Stimulated activated CD8-positive, alpha-beta memory T cell treated with anti-CD3 and anti-CD28 coated beads, Interleukin-15, amount 100 ng/mL, for 48 hours (primary cell): Measurements from ENCODE around the gene VWF.

Source experiments
- DNase-seq, 2 donors: peaks; one replicate each; pipeline ENCODE4 v3.0.0-alpha.2; 2020; ENCODE audit warnings: low read depth in 2 of 2

Gene VWF

DNA sequence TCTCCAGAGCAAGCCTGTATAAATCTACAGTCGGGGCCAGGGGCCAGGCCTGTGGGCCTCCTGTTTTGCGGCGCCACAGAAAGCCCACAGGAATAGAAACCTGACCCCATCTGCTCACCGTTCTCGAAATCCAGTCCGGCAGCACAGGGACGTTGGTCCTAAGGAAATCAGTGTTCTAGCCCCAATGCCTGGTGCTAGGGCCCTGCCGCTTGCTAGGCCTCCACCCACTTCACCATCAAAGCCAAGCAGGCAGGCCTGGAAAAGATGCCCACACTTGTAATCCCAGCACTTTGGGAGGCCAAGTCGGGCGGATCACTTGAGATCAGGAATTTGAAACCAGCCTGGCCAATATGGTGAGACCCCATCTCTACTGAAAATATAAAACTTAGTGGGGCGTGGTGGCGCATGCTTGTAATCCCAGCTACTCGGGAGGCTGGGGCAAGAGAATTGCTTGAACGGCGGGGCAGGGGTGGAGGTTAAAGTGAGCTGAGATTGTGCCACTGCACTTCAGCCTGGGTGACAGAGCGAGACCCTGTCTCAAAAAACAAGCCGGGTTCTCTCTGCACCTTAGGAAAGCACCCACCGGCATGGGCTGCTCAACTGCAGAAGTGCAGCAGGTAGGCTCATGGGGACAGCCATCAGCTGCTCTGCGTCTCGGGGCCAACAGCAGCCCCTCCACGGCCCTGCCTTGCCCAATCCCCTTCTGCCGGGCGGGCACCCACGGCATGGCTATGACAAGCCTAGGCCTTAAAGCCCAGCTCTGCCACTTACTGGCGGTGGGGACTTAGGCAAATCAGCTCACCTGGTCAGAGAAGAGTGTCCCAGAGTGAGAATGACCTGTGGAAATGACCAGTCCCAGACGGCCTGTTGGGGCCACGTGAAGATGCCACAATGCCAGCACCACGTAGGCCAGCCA lies 47.4 kb downstream of the VWF start:
- no peak for DNase-seq

DNA sequence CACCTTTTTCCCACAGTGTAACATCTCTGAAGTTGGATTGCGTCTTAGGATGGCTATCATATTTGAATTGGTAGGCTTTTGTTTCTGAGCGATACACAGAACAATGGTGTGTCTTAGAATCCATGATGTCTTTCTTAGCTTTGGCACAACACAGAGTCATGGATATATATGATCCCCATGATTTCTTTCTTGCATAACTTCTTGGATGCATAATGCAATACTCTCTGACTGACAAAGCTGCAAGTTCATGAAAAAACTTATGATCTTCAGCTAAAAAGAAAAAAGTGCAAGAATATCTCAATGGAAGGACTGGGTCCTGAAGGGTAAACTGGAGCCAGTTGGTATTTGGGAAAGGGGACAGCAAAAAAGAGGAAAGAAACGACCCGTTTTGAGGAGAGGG lies 48.1 kb downstream of the VWF start:
- no peak for DNase-seq

DNA sequence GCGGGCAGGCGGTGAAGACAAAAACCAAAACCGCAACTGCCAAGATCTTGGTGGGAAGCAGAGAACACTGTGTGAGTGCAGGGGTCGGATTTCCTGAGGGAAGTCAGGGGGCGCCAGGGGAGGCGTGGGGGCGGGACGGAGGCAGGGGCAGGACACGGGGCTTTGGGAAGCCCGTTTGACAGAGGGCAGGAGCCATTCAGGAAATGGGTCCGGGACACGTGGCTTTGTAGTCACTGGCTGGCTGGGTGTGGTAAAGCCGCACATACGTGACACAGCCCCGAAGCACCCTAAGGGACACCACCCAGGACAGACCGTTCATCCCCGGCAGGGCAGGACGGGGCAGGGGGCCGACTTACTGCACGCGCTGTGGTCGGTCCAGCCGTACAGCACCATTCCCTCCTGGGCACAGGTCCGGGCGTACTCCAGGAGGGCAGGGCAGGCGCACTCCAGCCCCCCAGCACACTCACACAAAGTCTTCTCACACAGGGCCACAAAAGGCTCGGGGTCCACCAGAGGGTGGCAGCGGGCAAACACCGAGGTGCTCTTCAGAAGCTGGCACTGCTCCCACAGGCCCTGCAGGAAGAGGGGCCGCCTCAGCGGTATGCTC lies 49.4 kb downstream of the VWF start:
- peak; percentile 15 to 18 for DNase-seq

DNA sequence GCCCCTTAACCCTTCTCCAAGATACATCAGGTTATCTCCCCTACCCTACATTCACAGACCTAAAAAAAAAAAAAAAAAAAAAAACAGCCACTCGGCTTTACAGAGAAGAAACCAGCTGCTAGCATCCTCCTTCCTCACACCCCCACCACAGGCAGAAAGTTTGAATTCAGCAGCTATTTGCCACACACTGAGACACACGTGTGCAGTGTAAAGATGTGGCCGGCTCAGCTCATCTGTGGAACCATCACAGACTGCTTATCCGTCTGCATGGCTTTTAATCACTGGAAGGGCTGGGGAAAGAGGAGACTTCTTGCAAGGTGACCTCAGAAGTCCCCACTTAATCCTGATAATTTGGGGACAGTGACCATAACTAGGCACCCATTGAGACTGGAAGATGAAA lies 50.0 kb downstream of the VWF start:
- no peak for DNase-seq

DNA sequence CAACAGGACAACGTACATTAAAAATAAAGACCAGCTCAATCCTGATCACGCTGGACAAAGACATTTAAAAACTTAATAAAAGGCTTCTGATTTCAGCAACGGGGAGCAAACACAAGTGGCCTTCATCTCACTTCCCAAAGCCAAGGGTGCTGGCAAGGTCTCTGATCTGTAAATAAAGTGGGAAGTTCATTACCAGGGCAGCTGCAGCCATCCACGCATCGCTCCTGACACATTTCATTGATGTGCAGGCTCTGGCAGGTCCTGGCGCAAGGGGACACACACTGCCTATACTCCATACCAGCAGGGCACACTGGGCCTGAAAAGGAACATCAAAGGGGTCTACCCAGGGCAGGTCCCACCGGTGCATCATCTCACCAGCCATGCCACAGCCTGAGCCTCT lies 51.0 kb downstream of the VWF start:
- DNase-seq, result no peak

DNA sequence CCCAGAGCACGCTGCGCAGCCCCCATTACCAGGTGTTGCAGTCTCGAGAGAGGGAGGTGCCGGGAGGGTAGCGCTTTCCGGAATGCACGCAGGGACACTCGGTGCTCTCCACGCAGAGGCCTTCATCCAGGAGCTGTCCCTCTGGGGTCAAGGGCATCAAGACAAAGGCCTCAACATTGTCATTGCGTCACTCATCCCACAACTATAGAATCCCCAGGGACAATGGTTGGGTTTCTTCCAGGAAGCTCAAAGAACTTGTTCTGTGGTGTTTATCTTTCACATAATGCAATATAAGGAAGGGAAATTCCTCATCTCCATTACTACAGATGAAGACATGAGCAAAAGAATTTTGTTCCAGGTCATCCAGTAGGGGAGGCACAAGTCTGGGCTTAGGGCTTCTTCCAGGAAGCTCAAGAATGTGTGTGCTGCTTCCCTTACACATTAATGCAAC lies 52.1 kb downstream of the VWF start:
- DNase-seq, result no peak

DNA sequence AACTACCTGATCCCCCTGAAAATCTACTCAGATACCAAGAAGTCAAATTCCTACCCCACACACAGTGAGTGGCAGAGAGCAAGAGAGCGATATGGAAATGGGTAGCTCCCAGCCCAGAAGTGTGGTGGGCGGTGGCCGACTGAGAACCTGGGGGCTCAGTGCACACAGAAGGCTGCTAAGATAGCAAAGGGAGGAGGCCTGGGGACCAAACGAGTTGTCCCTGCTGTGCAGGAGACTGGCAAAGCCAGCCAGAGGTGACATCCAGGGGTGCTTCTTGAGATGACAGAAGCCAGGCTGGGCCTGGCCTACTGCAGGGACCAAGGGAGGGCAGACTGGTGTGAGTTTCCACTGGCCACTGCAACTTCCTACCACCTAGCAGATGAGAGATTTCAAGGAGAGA lies 52.9 kb downstream of the VWF start:
- DNase-seq, result no peak

DNA sequence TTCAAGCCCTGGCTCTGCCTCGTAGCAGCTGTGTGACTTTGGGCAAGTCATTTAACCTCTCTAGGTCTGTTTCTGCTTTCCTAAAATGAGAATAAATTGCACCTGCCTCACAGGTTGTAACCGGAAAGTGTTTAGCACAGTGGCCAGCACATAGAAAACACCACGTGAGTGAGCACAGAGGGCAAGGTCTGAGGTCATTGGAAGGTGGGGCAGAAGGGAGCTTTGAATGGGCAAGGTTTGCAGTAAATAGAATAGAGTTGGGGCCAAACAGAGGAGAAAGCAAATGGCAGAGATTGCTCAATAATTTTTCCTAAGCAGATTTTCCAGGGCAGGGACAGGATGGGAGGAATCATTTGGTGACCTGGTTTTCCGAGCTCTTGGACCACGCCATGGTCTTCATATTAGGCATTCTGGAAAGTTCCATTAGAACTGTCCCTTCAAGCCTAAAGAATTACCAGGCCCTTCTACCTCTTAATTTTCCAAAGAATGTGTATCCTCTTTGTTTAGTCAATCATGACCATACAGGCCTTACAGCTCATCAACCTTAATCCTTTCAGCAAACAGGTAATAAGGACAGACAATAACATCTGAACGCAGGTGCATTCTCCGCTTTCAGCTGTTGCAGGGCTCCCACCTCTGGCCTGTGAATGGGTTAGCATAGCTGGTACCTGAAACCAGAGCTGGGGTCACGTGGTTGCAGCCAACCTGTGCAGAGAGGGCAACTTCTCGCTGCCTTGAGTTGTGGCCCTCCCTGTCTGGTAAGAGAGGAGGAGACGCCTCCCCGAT lies 53.8 kb downstream of the VWF start:
- DNase-seq, result no peak

DNA sequence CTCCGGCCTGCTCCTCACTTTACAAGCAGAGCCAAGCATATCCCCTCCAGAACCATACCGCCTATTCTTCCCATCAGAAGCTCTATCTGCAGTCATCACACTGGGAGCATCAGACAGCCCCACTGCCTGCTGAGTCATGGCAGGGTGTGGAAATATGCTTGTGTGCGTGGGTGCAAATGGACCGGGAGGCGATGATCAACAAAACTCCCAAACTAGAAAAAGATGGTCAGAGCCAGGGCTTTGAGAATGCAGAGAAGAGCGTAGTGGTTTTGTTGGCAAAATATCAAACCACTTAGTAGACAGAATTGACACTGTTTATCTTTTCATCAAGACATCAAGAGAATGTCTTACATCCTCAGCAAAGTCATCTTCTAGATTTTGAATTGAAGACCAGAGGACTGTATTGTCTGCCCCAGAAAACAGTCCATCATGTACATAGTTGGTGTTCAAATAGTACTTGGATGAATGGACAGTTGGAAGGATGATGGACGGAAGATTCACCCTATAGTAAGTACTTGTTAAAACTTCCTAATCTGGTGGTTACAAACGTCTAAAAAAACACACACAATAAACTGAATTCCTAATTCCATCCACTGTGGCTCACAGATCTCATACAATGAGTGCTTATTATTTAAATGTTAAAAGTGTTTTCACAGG lies 54.9 kb downstream of the VWF start:
- peak; percentile 19 to 32 for DNase-seq

DNA sequence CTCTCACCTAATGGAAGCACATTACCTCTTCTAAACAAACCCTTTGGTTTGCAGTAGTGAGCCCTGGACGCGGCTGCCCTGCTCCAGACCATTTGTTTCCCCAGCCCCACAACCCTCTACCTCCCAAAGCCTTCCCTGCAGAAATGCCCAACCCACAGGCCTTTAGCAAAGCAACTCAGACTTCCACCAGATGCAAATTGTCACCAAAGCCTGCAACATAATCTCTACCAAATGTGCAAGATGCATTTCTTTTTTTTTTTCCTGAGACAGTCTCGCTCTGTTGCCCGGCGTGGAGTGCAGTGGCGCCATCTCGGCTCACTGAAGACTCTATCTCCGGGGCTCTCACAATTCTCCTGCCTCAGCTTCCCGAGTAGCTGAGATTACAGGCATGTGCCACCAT lies 56.2 kb downstream of the VWF start:
- no peak for DNase-seq

DNA sequence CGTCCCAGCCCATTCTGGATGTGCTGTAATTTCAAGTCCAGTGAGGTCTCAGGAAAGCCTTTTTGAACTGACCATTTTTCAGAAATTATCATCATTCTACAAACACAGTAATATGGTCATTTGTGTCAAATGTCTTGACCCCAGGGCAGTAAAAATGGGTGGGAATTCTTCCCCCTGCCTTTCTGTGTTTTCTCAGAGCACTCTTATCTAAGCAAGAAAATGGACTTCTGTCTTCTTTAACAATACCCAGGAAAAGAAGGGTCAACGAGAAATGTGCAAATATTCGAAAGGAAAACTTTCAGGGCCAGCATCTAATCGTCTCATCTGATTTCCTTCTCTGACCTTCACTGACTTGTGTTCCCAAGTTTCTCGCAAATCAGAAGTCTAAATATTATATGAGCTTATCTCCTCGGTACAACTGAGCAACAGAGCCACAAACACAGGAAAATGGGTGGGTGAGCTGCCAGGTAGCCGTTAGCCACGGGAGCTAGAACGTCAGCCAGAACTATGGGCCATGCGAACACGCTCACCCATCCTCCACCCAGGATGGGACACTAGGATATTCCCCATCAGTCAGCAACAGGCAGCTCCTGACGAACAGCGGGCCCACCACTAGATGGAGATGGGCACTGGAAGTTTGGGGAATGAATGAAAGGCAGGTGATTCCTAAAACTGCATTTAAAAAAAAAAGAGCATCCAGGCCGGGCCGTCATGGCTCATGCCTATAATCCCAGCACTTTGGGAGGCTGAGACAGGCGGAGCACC lies 57.1 kb downstream of the VWF start:
- no peak for DNase-seq

DNA sequence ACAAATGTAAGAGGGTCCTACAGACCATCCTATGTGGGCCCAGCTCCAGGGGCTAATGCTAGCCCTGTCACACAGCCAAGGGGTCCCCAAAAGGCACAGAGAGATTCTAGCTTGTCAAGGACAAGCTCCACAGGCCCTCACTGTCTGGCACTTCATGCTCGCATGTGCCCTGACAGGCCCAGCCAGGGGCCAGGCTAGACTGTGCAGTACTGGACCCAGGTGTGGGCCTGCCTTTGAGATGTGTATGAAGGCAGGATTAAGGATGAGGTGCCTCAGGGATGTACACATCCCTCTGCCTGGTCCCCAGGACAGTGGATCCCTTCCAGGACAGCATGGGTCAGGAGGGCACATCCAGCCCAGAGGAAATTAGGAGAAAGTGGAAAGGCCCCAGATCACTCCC lies 57.8 kb downstream of the VWF start:
- DNase-seq, result no peak

DNA sequence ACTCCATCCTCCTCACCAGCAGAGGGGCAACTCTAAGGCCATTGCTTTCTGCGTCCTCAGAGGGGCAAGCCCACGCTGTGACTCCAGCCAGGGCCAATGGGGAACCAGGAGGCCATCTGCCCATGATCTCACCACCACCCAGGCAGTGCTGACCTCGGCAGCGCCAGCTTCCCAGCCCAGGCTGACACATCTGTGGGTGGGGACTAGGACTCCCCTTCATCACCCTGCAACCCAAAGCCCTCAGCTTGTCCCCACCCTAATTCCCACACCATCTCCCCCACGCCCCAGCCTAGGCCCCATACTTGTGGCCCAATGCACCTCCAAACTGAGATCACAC lies 58.6 kb downstream of the VWF start:
- DNase-seq, result no peak

DNA sequence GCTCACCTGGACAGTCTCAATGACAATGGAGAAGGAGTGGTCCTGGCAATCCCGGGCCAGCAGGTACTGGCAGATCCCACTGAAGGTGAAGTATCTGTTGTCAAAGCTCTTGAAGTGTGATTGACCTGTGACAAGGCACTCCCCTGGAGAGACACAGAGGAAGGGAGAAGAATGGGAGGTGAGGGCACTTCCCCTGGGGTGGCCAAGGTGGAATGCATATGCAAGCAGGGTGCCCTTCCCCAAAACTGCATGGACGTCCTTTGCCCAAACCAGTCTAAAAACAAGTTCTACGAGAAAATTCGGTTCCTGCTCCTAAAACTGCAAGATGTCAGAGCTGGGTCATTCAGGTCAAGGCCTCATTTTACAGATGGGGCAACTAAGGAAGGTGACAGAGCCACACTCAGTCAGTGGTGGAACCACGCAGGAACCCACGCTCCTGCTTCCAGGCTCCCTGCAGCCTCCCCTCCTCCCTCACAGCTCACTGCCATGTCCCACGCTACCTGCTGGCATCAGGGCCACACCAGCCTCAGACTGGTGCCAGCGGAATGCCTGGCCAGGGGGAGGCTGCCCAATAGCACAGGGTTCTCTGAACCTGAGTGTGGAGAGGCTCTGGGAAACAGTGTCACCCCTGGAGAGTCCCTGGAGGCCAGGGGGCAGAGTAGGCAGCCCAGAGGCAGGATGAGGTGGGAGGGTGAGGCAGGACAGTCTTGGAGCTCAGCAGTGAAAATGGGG lies 59.2 kb downstream of the VWF start:
- no peak for DNase-seq

DNA sequence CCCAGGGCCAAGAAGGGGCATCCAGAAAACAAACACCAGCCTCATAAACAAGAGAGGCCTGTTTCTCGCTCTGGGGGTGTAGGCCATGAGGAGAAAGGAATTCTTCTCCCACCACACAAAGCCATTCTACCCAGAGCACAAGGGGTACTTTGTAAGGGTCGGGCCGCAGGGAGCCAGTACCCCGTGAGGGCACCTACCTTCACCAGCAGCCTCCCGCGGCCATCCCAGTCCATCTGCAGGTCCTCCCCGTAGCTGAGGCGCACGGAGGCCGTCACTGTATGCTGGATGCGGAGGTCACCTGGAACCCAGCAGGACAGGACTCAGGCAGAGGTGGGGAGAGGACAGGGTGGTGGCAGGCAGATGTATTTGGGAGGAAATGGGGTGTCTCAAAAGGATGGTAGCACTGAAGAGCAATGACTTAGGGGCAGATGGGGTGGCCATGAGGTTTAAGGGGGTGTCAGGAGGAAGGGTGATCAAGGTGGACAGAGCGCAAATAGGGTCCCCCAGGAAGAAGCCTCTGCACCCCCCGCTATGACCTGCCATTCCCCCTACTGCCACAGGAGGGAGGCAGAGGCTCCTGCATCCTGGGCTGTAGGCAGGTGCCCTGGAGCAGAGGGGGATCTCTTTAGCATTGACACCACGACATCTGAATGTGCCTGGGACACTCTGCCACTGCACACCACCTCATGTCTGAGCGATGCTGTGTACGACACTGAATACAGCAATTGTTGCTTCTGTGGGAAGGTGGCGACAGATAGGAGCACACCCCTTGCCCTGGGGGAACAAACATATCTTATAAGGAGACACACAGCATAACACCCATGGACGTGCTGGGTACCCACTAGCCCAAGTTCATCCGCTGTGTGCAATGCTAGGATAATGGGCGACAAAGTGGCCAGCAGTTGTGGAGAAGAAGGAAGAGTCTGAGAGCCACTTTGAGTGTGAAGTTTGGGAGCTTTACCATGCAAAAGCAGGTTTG lies 61.4 kb downstream of the VWF start:
- DNase-seq, result peak in 1 of 2 donors; percentile 36

DNA sequence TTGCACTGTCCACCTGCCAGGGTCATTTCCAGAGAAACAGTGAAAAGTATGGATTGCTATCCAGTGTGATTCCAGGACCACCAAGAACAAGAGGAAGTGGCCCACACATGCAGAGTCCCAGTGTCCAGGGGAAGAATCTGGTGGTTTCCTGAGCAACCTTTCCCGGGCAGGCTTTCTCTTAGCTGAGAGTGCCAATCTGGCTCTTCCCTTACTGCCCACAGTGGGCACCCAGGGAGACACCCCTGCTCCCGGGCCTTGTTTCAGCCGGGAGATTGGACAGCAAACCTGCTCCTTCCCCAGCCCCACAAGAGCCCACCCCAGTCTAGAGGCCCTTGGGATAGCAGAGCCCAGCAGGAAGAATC lies 62.1 kb downstream of the VWF start:
- DNase-seq, result no peak

DNA sequence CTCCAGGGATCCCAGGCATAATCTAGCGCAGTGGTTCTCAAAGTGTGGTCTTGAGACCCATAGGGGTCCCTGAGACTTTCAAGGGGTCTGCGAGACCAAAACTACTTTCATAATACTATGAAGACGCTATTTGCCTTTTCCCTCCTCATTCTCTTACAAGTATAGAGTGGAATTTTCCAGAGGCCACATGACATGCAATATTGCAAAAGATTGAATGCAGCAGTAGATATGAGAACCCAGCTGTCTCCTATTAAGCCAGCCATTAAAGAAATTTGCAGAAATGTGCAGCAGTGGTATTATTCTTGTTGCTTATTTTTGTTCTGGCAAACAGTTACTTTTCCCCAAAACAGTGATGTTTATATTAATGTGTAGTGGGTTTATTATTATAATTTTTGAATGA lies 62.8 kb downstream of the VWF start:
- DNase-seq, result no peak

DNA sequence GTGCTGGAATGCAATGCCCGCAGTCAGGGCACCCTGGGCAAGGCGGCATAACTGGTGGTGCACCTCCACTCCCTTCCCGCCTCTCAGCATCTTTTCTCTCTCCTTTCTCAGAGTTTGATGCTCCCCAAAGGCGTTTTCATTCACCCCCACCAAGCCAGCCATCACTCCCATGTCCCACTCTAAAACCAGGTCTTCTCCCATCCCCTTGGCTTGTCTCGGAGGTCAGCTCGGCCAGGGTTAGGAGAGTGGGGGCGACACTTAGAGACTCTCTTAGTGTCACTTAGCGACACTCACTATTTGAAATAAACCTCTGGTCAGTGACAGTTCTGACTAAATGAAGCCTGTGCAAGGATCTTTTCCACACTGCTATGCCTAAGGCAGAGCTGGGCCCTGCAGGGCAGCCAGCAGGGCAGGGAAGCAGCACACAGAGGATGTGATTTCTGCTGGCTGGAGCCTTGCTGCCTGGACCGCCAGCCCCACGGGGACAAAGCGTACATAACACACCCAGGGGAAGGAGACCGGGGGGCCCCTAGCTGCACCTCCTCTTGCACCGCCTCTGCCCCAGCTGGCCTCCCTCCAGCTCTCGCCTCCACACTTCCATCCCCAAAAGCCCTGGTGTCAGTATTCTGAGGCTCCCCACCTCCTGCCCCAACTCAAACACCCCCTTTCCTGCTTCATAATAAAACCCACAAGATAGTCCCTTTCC lies 64.5 kb downstream of the VWF start:
- DNase-seq, result no peak

DNA sequence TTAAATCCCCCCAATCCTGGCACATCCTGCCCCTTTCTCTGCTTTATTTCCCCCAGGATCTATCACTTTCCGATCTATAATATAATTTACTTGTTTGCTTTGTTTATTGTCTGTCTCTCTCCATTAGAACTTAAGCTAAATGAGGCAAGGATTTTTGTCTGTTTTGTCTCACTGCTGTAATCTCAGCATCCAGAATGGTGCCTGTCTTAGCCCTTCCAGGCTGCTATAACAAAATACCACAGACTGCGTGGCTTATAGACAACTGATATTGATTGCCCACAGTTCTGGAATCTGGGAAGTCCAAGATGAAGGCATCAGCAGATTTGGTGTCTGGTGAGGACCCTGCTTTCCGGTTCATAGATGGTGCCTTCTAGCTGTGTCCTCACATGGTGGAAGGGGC lies 65.2 kb downstream of the VWF start:
- no peak for DNase-seq
